ENCODE results near the gene RAD21L1.

Gene RAD21L1

GRCh38 chr20:1286267-1287024, 60.6 kb downstream of the RAD21L1 start:
- peak overlapping the region; percentile 65 for H3K27ac Mint-ChIP-seq (ENCODE audit: low read depth)

GRCh38 chr20:1287306-1287705, 61.5 kb downstream of the RAD21L1 start:
- Mint-ChIP-seq H3K36me3 (ENCODE audit: insufficient read depth) (no peaks in the 10 kb centered on the region), H3K9me3 (no peaks in the 10 kb centered on the region), H3K4me1 (peaks cover 16% of the 10 kb centered on the region), H3K27ac (ENCODE audit: low read depth) (peak overlapping the region; percentile 21), H3K4me3 (peak overlapping the region; percentile 31), H3K27me3 (no peaks in the 10 kb centered on the region)
- ATAC-seq (replicated peaks; ENCODE audit: extremely low read depth, poor library complexity, severe bottlenecking) (no peak), DNase-seq (ENCODE audit: low spot score in 2 of 2) (no peak)

More at GRCh38 chr20:1286267-1287024, 60.6 kb downstream of the RAD21L1 start:
- H3K4me1 Mint-ChIP-seq = peaks cover 18% of the 10 kb centered on the region
- no peaks in the 10 kb centered on the region for H3K27me3 Mint-ChIP-seq
- no peaks in the 10 kb centered on the region for H3K9me3 Mint-ChIP-seq
- no peak for DNase-seq (ENCODE audit: low spot score in 2 of 2)
- ATAC-seq (replicated peaks; ENCODE audit: extremely low read depth, poor library complexity, severe bottlenecking) = no peak
- H3K36me3 Mint-ChIP-seq (ENCODE audit: insufficient read depth) = peaks cover 1% of the 10 kb centered on the region
- peak overlapping the region; percentile 31 for H3K4me3 Mint-ChIP-seq

- no peaks in the 10 kb centered on the region for H3K36me3 Mint-ChIP-seq (ENCODE audit: insufficient read depth)
- ATAC-seq (replicated peaks; ENCODE audit: extremely low read depth, poor library complexity, severe bottlenecking) (no peak), DNase-seq (ENCODE audit: low spot score in 2 of 2) (no peak)
- H3K4me3 Mint-ChIP-seq = no peak overlapping the region
- H3K27me3 Mint-ChIP-seq = no peaks in the 10 kb centered on the region
- H3K9me3 Mint-ChIP-seq = no peaks in the 10 kb centered on the region
- H3K27ac Mint-ChIP-seq (ENCODE audit: low read depth) = no peak overlapping the region
- H3K4me1 Mint-ChIP-seq = peaks cover 22% of the 10 kb centered on the region
Observed at GRCh38 chr20:1287787-1288569, 62.1 kb downstream of the RAD21L1 start.

GRCh38 chr20:1291191-1291741, 65.4 kb downstream of the RAD21L1 start:
- ATAC-seq (replicated peaks; ENCODE audit: extremely low read depth, poor library complexity, severe bottlenecking) (no peak), DNase-seq (ENCODE audit: low spot score in 2 of 2) (no peak)
- Mint-ChIP-seq H3K9me3 (no peaks in the 10 kb centered on the region), H3K36me3 (ENCODE audit: insufficient read depth) (peaks cover 1% of the 10 kb centered on the region), H3K27ac (ENCODE audit: low read depth) (no peak overlapping the region), H3K4me3 (no peak overlapping the region), H3K4me1 (peaks cover 18% of the 10 kb centered on the region), H3K27me3 (no peaks in the 10 kb centered on the region)

- H3K9me3 Mint-ChIP-seq = no peaks in the 10 kb centered on the region
- no peaks in the 10 kb centered on the region for H3K27me3 Mint-ChIP-seq
- H3K4me1 Mint-ChIP-seq = peaks cover 13% of the 10 kb centered on the region
- no peak overlapping the region for H3K4me3 Mint-ChIP-seq
- DNase-seq (ENCODE audit: low spot score in 2 of 2) (no peak), ATAC-seq (replicated peaks; ENCODE audit: extremely low read depth, poor library complexity, severe bottlenecking) (no peak)
- H3K27ac Mint-ChIP-seq (ENCODE audit: low read depth) = no peak overlapping the region
- peaks cover 4% of the 10 kb centered on the region for H3K36me3 Mint-ChIP-seq (ENCODE audit: insufficient read depth)
Observed at GRCh38 chr20:1292620-1293019, 66.8 kb downstream of the RAD21L1 start.

- H3K9me3 Mint-ChIP-seq = no peaks in the 10 kb centered on the region
- peaks cover 4% of the 10 kb centered on the region for H3K36me3 Mint-ChIP-seq (ENCODE audit: insufficient read depth)
- H3K4me1 Mint-ChIP-seq = peaks cover 13% of the 10 kb centered on the region
Observed at GRCh38 chr20:1293641-1294379, 68.0 kb downstream of the RAD21L1 start.

GRCh38 chr20:1294497-1294896, 68.7 kb downstream of the RAD21L1 start:
- ATAC-seq (replicated peaks; ENCODE audit: extremely low read depth, poor library complexity, severe bottlenecking) (no peak), DNase-seq (ENCODE audit: low spot score in 2 of 2) (no peak)
- peaks cover 4% of the 10 kb centered on the region for H3K36me3 Mint-ChIP-seq (ENCODE audit: insufficient read depth)
- H3K4me3 Mint-ChIP-seq = no peak overlapping the region
- H3K27ac Mint-ChIP-seq (ENCODE audit: low read depth) = no peak overlapping the region
- no peaks in the 10 kb centered on the region for H3K27me3 Mint-ChIP-seq
- H3K9me3 Mint-ChIP-seq = no peaks in the 10 kb centered on the region
- peaks cover 14% of the 10 kb centered on the region for H3K4me1 Mint-ChIP-seq

More at GRCh38 chr20:1293641-1294379, 68.0 kb downstream of the RAD21L1 start:
- no peak for ATAC-seq (replicated peaks; ENCODE audit: extremely low read depth, poor library complexity, severe bottlenecking)
- H3K27ac Mint-ChIP-seq (ENCODE audit: low read depth) = no peak overlapping the region
- no peak for DNase-seq (ENCODE audit: low spot score in 2 of 2)
- H3K4me3 Mint-ChIP-seq = no peak overlapping the region
- no peaks in the 10 kb centered on the region for H3K27me3 Mint-ChIP-seq

GRCh38 chr20:1295276-1295930, 69.6 kb downstream of the RAD21L1 start:
- no peak overlapping the region for H3K27ac Mint-ChIP-seq (ENCODE audit: low read depth)
- no peaks in the 10 kb centered on the region for H3K9me3 Mint-ChIP-seq

GRCh38 chr20:1296117-1296610, 70.3 kb downstream of the RAD21L1 start:
- Mint-ChIP-seq H3K27ac (ENCODE audit: low read depth) (no peak overlapping the region), H3K9me3 (no peaks in the 10 kb centered on the region), H3K4me3 (no peak overlapping the region), H3K36me3 (ENCODE audit: insufficient read depth) (peaks cover 4% of the 10 kb centered on the region), H3K4me1 (peaks cover 26% of the 10 kb centered on the region), H3K27me3 (no peaks in the 10 kb centered on the region)
- DNase-seq (ENCODE audit: low spot score in 2 of 2) (no peak), ATAC-seq (replicated peaks; ENCODE audit: extremely low read depth, poor library complexity, severe bottlenecking) (no peak)

More at GRCh38 chr20:1295276-1295930, 69.6 kb downstream of the RAD21L1 start:
- no peak for DNase-seq (ENCODE audit: low spot score in 2 of 2)
- Mint-ChIP-seq H3K27me3 (no peaks in the 10 kb centered on the region), H3K4me1 (peaks cover 18% of the 10 kb centered on the region), H3K36me3 (ENCODE audit: insufficient read depth) (peaks cover 4% of the 10 kb centered on the region), H3K4me3 (no peak overlapping the region)
- ATAC-seq (replicated peaks; ENCODE audit: extremely low read depth, poor library complexity, severe bottlenecking) = no peak

GRCh38 chr20:1296922-1297321, 71.1 kb downstream of the RAD21L1 start:
- no peak for DNase-seq (ENCODE audit: low spot score in 2 of 2)
- Mint-ChIP-seq H3K4me1 (peaks cover 29% of the 10 kb centered on the region), H3K36me3 (ENCODE audit: insufficient read depth) (peaks cover 4% of the 10 kb centered on the region), H3K9me3 (no peaks in the 10 kb centered on the region), H3K27ac (ENCODE audit: low read depth) (no peak overlapping the region), H3K4me3 (no peak overlapping the region), H3K27me3 (no peaks in the 10 kb centered on the region)
- no peak for ATAC-seq (replicated peaks; ENCODE audit: extremely low read depth, poor library complexity, severe bottlenecking)

- no peak overlapping the region for H3K4me3 Mint-ChIP-seq
- no peaks in the 10 kb centered on the region for H3K9me3 Mint-ChIP-seq
- H3K36me3 Mint-ChIP-seq (ENCODE audit: insufficient read depth) = peaks cover 4% of the 10 kb centered on the region
- H3K4me1 Mint-ChIP-seq = peaks cover 28% of the 10 kb centered on the region
- DNase-seq (ENCODE audit: low spot score in 2 of 2) (no peak), ATAC-seq (replicated peaks; ENCODE audit: extremely low read depth, poor library complexity, severe bottlenecking) (no peak)
- H3K27me3 Mint-ChIP-seq = no peaks in the 10 kb centered on the region
- no peak overlapping the region for H3K27ac Mint-ChIP-seq (ENCODE audit: low read depth)
Observed at GRCh38 chr20:1297486-1297885, 71.6 kb downstream of the RAD21L1 start.

GRCh38 chr20:1298166-1298565, 72.3 kb downstream of the RAD21L1 start:
- H3K27ac Mint-ChIP-seq (ENCODE audit: low read depth) = no peak overlapping the region
- H3K4me3 Mint-ChIP-seq = no peak overlapping the region
- H3K36me3 Mint-ChIP-seq (ENCODE audit: insufficient read depth) = peaks cover 8% of the 10 kb centered on the region
- H3K9me3 Mint-ChIP-seq = no peaks in the 10 kb centered on the region
- H3K4me1 Mint-ChIP-seq = peaks cover 23% of the 10 kb centered on the region
- no peak for DNase-seq (ENCODE audit: low spot score in 2 of 2)
- H3K27me3 Mint-ChIP-seq = no peaks in the 10 kb centered on the region
- no peak for ATAC-seq (replicated peaks; ENCODE audit: extremely low read depth, poor library complexity, severe bottlenecking)
